22Rv1 (cell line): ENCODE measurements around the gene CYP26B1.

Source experiments
- ZFX ChIP-seq: fragments of 450-650 bp; IDR thresholded peaks from 2 replicates; pipeline ENCODE4 v1.6.1; 2017; ENCODE audit warnings: antibody characterized with exemption, borderline replicate concordance
- TF ChIP-seq, protein P1 (sequence below): fragments of 450-650 bp; IDR thresholded peaks from 2 replicates; pipeline ENCODE4 v1.5.1; 2017; ENCODE audit warnings: mild to moderate bottlenecking

DNA sequence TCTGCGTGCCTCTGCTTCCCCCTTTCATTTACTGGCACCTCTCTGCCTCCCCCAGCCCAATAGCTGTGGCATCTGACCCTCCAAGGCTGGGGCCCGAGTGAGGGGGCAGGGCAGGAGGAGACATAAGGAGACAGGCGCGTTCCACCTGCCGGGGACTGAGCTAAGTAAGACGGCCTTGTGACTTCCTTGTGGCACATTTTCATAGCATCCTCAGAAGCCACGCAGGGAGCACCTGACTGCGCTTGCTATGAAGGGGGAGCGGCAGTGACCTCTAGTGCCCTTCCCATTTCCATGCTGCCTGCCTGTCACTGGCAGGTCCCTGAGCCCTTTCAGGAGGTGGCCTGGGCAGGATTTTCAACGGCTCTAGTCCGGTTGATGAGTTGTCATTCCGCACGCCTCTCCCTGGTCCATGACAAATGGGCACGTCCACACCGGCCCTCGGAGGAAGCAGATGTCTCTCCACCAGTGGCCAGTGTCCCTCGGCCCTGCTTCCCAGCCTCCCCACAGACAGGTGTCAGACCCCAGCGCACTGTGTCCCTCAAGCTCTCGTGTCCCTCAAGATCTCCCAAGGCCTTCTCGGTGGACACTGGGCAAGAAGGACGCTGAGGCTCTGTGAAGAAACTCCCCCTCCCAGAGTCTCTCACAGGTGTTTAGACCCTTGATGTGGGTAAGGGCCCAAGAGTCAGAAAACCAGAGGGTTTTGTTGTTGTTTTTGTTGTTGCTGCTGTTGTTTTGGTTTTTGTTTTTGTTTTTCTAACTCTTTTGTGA, 42.7 kb downstream of the CYP26B1 start:
- TF ChIP-seq, protein P1, sequence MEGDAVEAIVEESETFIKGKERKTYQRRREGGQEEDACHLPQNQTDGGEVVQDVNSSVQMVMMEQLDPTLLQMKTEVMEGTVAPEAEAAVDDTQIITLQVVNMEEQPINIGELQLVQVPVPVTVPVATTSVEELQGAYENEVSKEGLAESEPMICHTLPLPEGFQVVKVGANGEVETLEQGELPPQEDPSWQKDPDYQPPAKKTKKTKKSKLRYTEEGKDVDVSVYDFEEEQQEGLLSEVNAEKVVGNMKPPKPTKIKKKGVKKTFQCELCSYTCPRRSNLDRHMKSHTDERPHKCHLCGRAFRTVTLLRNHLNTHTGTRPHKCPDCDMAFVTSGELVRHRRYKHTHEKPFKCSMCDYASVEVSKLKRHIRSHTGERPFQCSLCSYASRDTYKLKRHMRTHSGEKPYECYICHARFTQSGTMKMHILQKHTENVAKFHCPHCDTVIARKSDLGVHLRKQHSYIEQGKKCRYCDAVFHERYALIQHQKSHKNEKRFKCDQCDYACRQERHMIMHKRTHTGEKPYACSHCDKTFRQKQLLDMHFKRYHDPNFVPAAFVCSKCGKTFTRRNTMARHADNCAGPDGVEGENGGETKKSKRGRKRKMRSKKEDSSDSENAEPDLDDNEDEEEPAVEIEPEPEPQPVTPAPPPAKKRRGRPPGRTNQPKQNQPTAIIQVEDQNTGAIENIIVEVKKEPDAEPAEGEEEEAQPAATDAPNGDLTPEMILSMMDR = no peak
- no peak for TF ChIP-seq ZFX
